ENCODE data around the gene HTRA2.
"Not testable (repeated sequence)": the region's sequence is repeated elsewhere in the genome, so short reads cannot be mapped to it uniquely, and the experiment has no call there.

HTRA2 gene

DNA sequence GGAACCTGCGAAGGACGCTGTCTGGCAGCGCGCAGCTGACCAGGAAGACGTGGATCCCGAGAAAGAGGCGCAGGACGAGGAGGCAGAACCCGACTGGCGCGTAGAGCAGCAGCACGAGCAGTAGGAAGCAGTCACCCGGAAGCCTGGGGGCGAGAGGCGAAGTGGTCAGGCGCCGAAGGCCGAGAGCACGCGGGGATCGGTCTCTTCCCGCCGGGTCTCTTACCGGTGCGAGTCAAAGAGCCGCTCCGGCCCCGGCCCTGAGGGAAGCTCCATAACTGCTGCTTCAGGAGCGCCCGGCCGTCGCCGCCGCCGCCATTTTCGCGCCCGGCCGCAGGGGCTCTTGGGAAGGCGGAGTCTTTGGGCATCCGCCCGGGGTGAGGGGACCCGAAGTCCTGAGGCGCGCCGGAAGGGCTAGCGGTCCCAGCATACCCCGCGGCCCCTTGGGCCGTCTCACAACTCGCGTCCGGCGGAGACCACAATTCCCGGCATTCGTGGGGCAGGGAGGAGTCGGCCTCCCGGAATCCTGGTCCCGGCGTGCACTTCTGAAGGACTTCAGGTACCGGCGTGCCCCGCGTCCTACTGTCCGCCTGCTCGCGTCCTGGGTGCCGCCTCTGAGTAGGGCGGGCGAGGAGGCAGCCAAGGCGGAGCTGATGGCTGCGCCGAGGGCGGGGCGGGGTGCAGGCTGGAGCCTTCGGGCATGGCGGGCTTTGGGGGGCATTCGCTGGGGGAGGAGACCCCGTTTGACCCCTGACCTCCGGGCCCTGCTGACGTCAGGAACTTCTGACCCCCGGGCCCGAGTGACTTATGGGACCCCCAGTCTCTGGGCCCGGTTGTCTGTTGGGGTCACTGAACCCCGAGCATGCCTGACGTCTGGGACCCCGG lies at the start of gene HTRA2, which contains the start of gene AUP1:
HTRA2 (plus strand) TSS at position 577 of the 882 bp plus-strand sequence; CDS start at position 651, 74 bp downstream.
AUP1 (minus strand) TSS at position 350 of the 882 bp plus-strand sequence; CDS start at position 273, 77 bp downstream.
- DNase-seq (ENCODE audit: low spot score), result peak; percentile 99

DNA sequence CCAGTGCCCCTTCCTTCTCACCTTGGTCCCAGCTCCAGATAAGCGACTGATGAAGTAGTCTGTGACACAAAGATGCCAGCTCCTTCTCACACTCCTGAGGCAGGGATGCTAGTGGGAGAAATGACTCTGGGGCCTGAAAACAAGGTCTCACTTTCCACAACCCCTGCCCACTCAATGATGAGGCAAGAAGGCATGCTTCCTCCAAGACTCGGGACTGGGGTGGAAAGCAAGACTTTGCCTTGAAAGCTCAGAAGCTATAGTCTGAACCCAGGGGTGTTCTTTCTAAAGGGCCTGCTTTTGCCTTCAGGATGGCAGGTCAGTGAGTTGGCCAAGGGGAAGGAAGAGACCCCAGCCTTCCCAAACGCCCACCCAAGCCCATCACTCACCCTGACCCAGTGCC lies 48.3 kb upstream of the HTRA2 start:
- no peak for DNase-seq (ENCODE audit: low spot score)

DNA sequence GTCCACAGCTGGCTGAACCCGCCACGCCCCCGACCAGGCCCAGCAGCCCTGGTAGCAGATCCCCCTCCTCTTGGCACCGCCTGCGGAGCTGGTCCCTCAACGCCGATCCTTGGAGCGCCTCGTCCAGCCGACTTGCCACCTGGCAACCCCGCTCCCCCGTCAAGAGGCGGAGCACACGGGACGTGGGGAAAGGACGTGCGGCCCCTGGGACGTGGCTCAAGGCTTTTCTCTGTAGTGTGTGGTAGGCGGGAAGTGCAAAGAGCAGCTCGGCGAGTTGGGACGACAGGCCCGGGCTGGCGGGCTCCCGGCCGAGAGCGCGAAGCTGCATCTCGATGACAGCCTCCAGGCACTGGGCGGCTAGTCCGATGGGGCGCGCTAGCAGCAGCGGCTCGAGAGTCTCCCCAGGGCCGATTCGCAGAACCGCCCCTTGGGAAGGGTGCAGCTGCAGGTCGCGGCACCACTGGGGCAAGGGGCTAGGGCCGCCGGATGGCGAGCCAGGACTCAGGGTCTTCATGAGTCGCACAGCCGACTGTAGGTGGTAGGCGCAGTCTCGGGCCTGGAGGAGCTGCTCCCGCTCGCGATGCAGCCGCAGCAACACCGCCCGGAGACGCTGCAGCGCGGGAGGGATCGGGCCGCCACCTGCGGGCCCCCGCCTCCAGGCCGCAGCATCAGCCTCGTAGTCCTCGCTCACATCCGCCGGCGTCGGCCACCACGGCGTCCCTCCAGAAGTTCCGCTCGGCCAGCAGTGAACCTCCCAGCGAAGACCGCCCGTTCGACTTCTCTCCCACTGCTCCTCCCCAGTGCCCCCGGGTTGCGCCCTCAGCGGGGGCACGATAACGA lies 47.6 kb upstream of the HTRA2 start:
- DNase-seq (ENCODE audit: low spot score), result peak; percentile 55

GRCh38 chr2:74482801-74483674 lies 46.7 kb upstream of the HTRA2 start, which contains the start of the genes CCDC142 and TTC31:
Gene CCDC142 (minus strand): TSS chr2:74482998. CDS start chr2:74482837, 161 bp downstream.
Gene TTC31 (plus strand): TSS chr2:74483081. CDS start chr2:74483096, 15 bp downstream.
- peak; percentile 94 for DNase-seq (ENCODE audit: low spot score)

DNA sequence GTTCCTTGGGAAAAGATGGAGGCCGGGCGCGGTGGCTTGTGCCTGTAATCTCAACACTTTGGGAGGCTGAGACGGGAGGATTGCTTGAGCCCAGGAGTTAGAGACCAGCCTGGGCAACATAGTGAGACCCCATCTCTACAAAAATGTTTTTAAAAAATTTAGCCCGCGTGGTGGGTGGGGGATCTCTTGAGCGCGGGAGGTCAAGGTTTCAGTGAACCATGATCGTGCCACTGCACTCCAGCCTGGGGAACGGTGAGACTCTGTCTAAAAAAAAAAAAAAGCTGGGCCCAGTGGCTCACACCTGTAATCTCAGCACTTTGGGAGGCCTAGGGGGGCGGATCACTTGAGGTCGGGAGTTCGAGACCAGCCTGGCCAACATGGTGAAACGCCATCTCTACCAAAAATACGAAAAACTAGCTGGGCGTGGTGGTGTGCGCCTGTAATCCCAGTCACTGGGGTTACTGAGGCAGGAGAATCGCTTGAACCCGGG lies 46.0 kb upstream of the HTRA2 start:
- DNase-seq (ENCODE audit: low spot score), result not testable (repeated sequence)

DNA sequence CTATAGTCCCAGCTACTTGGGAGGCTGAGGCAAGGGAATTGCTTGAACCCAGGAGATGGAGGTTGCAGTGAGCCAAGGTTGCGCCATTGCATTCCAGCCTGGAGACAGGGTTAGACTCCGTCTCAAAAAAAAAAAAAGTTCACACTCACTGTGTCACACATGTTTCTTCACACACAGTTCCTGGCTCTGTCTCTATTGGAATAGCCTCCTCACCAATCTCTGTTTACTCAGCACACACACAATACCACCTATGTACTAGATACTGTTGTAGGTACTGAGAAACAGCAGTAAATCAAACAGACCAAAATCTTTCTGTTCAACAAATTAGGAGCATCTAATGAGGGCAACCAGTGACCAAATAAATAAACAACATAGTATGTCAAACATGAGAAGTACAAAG lies 43.6 kb upstream of the HTRA2 start:
- DNase-seq (ENCODE audit: low spot score), result no peak

GRCh38 chr2:74488643-74489481 lies 40.9 kb upstream of the HTRA2 start:
- no peak for DNase-seq (ENCODE audit: low spot score)

DNA sequence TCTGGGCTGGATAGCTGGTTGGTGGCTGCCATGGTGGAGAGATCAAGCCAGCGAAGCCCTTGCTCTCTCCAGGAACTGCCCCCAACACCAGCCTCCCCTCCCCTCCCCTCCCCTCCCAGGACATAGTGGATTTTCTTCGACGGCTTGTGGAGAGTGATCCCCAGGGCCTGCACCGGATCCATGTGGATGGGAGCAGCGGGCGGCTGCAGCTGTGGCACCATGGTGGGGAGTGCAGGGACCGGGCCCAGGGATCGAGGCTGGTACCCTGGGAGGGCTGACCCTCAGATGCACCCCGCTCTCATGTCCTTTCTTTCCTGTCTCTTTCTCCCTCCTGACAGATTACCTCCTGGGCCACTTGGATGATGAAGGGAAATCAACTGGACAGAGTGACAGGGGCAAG lies 39.8 kb upstream of the HTRA2 start:
- no peak for DNase-seq (ENCODE audit: low spot score)

GRCh38 chr2:74491648-74492544 lies 37.8 kb upstream of the HTRA2 start:
- DNase-seq (ENCODE audit: low spot score), result no peak

GRCh38 chr2:74493546-74493945 lies 36.2 kb upstream of the HTRA2 start:
- DNase-seq (ENCODE audit: low spot score), result no peak

DNA sequence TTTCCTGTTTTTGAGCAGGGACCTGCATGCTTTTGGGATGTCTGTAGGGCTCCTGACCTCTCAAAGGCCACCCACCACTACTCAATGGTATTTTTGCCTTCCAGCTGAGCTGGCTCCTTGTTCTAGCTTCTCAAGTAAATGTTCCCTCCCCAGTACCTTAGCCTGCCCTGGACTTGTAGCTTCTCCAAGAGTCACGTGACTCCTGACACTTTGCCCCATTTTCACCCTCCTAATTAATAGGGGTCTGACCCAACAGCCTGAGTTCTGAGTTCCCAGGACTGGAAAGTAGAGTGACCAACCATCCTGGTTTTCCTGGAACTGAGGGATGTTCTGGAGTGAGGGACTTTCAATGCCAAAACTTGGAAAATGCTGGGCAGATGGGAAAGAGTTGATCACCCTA lies 34.3 kb upstream of the HTRA2 start:
- DNase-seq (ENCODE audit: low spot score), result no peak

DNA sequence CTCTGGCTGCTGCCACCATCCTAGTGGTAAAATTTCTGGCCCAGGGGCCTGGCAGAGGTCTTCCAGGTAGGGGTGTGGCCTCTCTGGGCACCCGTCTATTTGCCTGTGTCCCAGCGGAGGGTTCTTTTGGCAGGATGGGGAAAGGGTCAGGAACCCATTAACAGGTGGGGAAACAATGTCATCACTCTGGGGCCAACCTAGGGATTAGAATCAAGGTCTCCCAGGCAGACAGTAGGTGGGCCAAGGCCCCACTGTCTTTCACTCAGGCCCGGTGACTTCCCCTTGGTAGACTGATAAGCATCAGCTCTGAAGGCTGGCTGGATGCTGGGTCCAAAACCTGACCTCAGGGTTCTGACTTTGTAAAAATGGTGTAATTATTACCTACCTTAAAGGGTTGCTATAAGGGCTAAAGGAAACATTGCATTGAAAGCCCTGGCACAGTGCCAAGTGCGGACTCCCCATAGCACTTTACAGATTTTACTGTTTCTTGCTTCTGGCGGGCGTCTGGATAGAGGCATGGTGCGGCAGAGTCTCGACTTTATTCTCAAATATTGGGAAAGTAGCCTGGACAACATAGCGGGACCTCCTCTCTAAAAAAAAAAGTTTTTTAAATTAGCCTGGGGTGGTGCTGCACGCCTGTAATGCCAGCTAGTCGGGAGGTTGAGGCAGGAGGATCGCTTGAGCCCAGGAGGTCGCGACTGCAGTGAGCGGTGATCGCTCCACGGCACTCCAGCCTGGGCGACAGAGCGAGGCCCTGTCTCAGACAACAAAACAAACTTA lies 32.5 kb upstream of the HTRA2 start:
- DNase-seq (ENCODE audit: low spot score), result no peak

DNA sequence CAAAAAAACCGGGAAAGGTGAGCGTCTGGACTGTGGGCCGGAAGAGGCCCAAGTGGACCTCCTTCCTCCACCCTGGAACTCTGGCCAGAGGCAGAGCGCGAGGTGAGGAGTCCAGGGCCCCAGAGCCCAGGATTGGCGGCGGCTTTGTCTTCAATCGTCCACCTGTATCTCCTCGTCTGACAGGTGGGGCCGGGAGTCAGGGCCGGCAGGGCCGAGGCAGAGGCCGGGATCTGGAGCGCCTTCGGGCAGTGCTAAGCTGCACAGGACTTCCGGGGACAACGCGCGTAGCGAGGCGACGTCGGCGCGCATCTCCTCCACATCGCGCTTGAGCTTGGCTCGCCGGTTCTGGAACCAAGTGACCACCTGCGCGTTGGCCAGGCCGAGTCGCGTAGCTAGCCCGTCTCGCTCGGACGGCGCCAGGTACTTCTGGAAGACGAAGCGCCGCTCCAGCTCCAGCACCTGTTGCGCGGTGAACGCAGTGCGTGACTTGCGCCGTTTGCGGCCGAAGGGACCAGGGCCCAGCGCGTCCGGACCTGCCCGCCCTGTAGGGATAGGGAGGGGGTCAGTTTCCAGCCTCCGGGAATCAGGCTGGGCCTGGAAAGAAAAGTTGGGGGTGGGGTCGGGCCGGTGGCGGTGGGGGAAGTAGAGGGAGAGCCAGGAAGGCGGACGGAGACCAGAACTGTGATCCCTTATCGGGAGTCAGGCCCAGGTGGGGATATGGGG lies 31.8 kb upstream of the HTRA2 start:
- DNase-seq (ENCODE audit: low spot score), result peak; percentile 30

GRCh38 chr2:74498500-74499266 lies 31.1 kb upstream of the HTRA2 start:
- DNase-seq (ENCODE audit: low spot score), result peak; percentile 31

DNA sequence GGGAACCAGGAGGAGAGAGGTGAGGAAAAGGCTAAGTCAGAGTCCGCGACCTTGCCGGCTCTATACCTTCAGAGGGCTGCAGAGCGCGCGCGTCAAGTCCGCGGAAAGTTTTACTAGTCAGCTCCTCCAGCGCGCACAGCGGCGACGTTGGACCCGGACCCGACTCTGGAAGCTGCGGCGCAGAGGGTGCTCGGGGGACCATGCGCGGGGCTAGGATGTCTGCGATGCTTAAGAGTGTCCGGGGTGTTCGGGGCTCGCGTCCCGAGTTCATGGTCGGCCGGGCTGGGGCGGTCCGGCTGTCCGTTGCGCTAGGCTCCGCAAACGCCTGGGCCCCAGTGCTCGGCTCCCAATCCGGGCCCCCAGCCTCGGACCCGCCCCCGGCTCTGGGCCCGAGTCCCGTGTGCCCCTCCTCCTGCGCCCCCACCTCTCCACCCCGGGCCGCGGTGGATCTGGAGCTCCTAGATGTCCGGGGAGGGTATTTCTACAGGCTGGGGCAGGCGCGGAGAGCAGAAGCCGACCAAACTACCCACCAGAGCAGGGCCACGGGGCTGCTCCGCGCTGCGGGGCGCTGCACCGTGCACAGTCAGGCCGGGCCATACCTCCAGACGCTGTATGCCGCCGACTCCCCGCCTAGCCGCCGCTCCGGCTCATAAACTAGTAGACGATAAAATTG lies 30.3 kb upstream of the HTRA2 start, which contains the start of gene LBX2:
LBX2 (minus strand) TSS at position 337 of the 673 bp plus-strand sequence; CDS start at position 271, 66 bp downstream.
- DNase-seq (ENCODE audit: low spot score), result peak; percentile 31

DNA sequence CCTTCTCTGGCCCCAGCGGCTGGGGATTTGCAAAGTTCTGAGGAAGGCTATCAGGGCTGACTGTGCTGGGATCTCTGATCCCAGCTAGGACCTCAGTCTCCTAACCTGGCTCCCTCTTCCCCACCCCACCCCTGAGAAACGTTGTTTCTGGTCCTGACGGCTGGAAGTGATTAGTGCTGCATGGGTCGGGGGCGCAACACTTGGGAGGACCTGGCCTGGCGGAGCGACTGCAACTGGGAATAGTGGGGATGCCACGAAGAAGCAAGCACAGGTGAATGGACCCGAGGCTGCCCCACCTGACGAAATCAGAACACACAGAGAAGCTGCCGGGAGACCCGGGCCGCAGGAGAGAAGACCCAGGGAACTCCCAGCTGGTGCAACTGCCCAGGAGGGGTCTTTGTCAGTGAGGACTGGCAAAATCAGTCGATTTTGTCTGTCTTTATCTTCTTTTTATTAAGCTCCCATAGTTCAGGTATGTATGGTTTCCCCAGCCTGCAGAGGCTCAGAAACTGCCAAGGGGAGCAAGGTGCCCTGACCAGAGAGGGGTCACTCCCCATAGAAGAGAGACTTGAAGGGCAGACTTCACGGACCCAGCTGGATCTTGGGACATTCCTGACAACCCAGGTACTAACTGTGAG lies 29.7 kb upstream of the HTRA2 start:
- DNase-seq (ENCODE audit: low spot score), result no peak
